ENCODE results near the gene CKAP5. TPM values are rescaled to one million over a fixed set of nuclear protein-coding genes. Genes with fewer than 3 reads are reported as not detected.

Gene CKAP5
- total RNA-seq, 1 experiment from 2014 or later, result 190 TPM

GRCh38 chr11:46865340-46865739 lies 19.3 kb upstream of the CKAP5 start:
- H3K27me3 Mint-ChIP-seq (ENCODE audit: low read depth), result no peaks in the 10 kb centered on the region

More at GRCh38 chr11:46865340-46865739, 19.3 kb upstream of the CKAP5 start:
- no CpG with 5 or more reads among the region's 2 CpGs for WGBS (ENCODE audit: extremely low coverage, insufficient read length, low lambda C conversion rate)
- no peak overlapping the region for H3K4me2 ChIP-seq (ENCODE audit: insufficient read depth, insufficient read length, low read length)
- H3K4ac ChIP-seq (ENCODE audit: low read depth, low read length), result no peak overlapping the region
- no peaks in the 10 kb centered on the region for H3K9me3 Mint-ChIP-seq
- H3K27ac ChIP-seq (ENCODE audit: insufficient read length, low read depth, low read length), result no peak overlapping the region
- no peaks in the 10 kb centered on the region for H3K79me1 ChIP-seq (ENCODE audit: insufficient read depth, low read depth, low read length, poor library complexity, severe bottlenecking)
- no peak overlapping the region for H4K5ac ChIP-seq (ENCODE audit: insufficient read length, low read depth, low read length)
- H2BK12ac ChIP-seq (ENCODE audit: insufficient read length, low read depth, low read length), result no peak overlapping the region
- no peaks in the 10 kb centered on the region for H4K20me1 ChIP-seq (ENCODE audit: control insufficient read depth, insufficient read depth, insufficient read length)
- no peak overlapping the region for H2BK120ac ChIP-seq (ENCODE audit: low read depth, low read length, poor library complexity, severe bottlenecking)
- no peak overlapping the region for H3T11ph ChIP-seq (ENCODE audit: low read length)
- TF ChIP-seq CTCF (conservative IDR thresholded peaks at IDR 0.05), result no peak
- H2AK5ac ChIP-seq (ENCODE audit: insufficient read length, low read length), result no peak overlapping the region
- no peaks in the 10 kb centered on the region for H3K9me3 ChIP-seq (ENCODE audit: control insufficient read depth, low read depth, low read length)
- H4K8ac ChIP-seq (replicated peaks; ENCODE audit: insufficient read length, low read depth, low read length), result no peak overlapping the region
- no peak overlapping the region for H2AFZ ChIP-seq (ENCODE audit: low read length)
- H3K14ac ChIP-seq (ENCODE audit: insufficient read depth, low read length), result no peak overlapping the region
- H2BK20ac ChIP-seq (ENCODE audit: low read depth, low read length, poor library complexity, severe bottlenecking), result no peak overlapping the region
- no peaks in the 10 kb centered on the region for H3K27me3 ChIP-seq (ENCODE audit: insufficient read depth, low read length)
- no peak overlapping the region for H3K23ac ChIP-seq (ENCODE audit: insufficient read length, low read depth, low read length)
- H3K23me2 ChIP-seq (ENCODE audit: insufficient read length, low read depth, low read length, poor library complexity, severe bottlenecking), result no peaks in the 10 kb centered on the region
- DNase-seq, result no peak
- no peak overlapping the region for H3K18ac ChIP-seq (ENCODE audit: insufficient read length, low read depth, low read length)
- no peak overlapping the region for H3K9ac ChIP-seq (ENCODE audit: extremely low read depth, insufficient read length, low read length)
- no peaks in the 10 kb centered on the region for H3K79me2 ChIP-seq (ENCODE audit: insufficient read depth, low read length)
- H4K91ac ChIP-seq (ENCODE audit: insufficient read length, low read depth, low read length), result no peak overlapping the region
- no peak overlapping the region for H3K27ac Mint-ChIP-seq
- H3K4me1 ChIP-seq (ENCODE audit: insufficient read depth, low read length), result no peaks in the 10 kb centered on the region
- no peak overlapping the region for H3K56ac ChIP-seq (ENCODE audit: insufficient read length, low read depth, low read length)
- peaks cover 32 to 63% (median 49%) of the 10 kb centered on the region in 3 experiments for H3K36me3 Mint-ChIP-seq (ENCODE audit: insufficient read depth in 1 of 3, low read depth in 3 of 3)
- no peak overlapping the region for H3K4me3 Mint-ChIP-seq
- H3K4me1 Mint-ChIP-seq, result no peaks in the 10 kb centered on the region
- no peak overlapping the region for H2BK5ac ChIP-seq (ENCODE audit: insufficient read length, low read length)
- H2BK15ac ChIP-seq (ENCODE audit: low read depth, low read length), result no peak overlapping the region
